Measurements from ENCODE around the gene ME3.
"Not testable (repeated sequence)": the region's sequence is repeated elsewhere in the genome, so short reads cannot be mapped to it uniquely, and the experiment has no call there.

The ME3 gene

GRCh38 chr11:86620891-86621521, 51.4 kb downstream of the ME3 start:
- no peak for DNase-seq (ENCODE audit: low spot score)

- not testable (repeated sequence) for DNase-seq (ENCODE audit: low spot score)
Measured at GRCh38 chr11:86619428-86619827, 53.0 kb downstream of the ME3 start.

- DNase-seq (ENCODE audit: low spot score), result no peak
Measured at GRCh38 chr11:86617502-86617901, 54.9 kb downstream of the ME3 start.

GRCh38 chr11:86615487-86615886, 56.9 kb downstream of the ME3 start:
- DNase-seq (ENCODE audit: low spot score), result no peak

GRCh38 chr11:86610559-86611341, 61.7 kb downstream of the ME3 start:
- no peak for DNase-seq (ENCODE audit: low spot score)

GRCh38 chr11:86608251-86608799, 64.1 kb downstream of the ME3 start:
- DNase-seq (ENCODE audit: low spot score), result peak; percentile 73

- DNase-seq (ENCODE audit: low spot score), result no peak
Measured at GRCh38 chr11:86606836-86607481, 65.5 kb downstream of the ME3 start.

- no peak for DNase-seq (ENCODE audit: low spot score)
Measured at GRCh38 chr11:86606270-86606835, 66.1 kb downstream of the ME3 start.

GRCh38 chr11:86596861-86597586, 75.4 kb downstream of the ME3 start:
- DNase-seq (ENCODE audit: low spot score), result no peak

GRCh38 chr11:86595955-86596354, 76.5 kb downstream of the ME3 start:
- DNase-seq (ENCODE audit: low spot score), result no peak

- no peak for DNase-seq (ENCODE audit: low spot score)
Measured at GRCh38 chr11:86595451-86595850, 77.0 kb downstream of the ME3 start.

- no peak for DNase-seq (ENCODE audit: low spot score)
Measured at GRCh38 chr11:86594746-86595145, 77.7 kb downstream of the ME3 start.

- DNase-seq (ENCODE audit: low spot score), result no peak
Measured at GRCh38 chr11:86593833-86594232, 78.6 kb downstream of the ME3 start.

- peak; percentile 65 for DNase-seq (ENCODE audit: low spot score)
Measured at GRCh38 chr11:86592659-86593451, 79.6 kb downstream of the ME3 start.

- DNase-seq (ENCODE audit: low spot score), result no peak
Measured at GRCh38 chr11:86592047-86592591, 80.3 kb downstream of the ME3 start.

GRCh38 chr11:86591631-86592030, 80.8 kb downstream of the ME3 start:
- DNase-seq (ENCODE audit: low spot score), result no peak

- no peak for DNase-seq (ENCODE audit: low spot score)
Measured at GRCh38 chr11:86589856-86590589, 82.4 kb downstream of the ME3 start.

GRCh38 chr11:86589204-86589603, 83.2 kb downstream of the ME3 start:
- DNase-seq (ENCODE audit: low spot score), result no peak

- no peak for DNase-seq (ENCODE audit: low spot score)
Measured at GRCh38 chr11:86588566-86589090, 83.8 kb downstream of the ME3 start.

Data from NAMALWA (cell line).